ENCODE results near the gene MICOS13. TPM values are rescaled to one million over a fixed set of nuclear protein-coding genes. Genes with fewer than 3 reads are reported as not detected.
"Not testable (repeated sequence)": the region's sequence is repeated elsewhere in the genome, so short reads cannot be mapped to it uniquely, and the experiment has no call there.

The MICOS13 gene
- total and polyA plus RNA-seq, 10 of the 15 experiments (the other 5 are each of a cell fraction or from before 2014, with no cell fraction given) = 9.4 to 211 (median 51.3) TPM

GRCh38 chr19:5703819-5704818 lies 23.8 kb upstream of the MICOS13 start:
- no peaks in the 10 kb centered on the region; the same call in 2 of the 3 replicates for H3K9me3 ChIP-seq (replicated peaks; ENCODE audit: control insufficient read depth, insufficient read depth, low read length)
- H2AFZ ChIP-seq (ENCODE audit: control insufficient read depth, low read depth, low read length) = no peak overlapping the region
- no peak for TF ChIP-seq ETV6 (conservative IDR thresholded peaks at IDR 0.05 in 1 of 2, IDR thresholded peaks at IDR 0.05 in 1 of 2; ENCODE audit: borderline replicate concordance in 1 of 2, low read depth in 1 of 2)
- no peak for TF ChIP-seq TAF1 (IDR thresholded peaks at IDR 0.05; ENCODE audit: borderline replicate concordance, low read depth, low read length)
- no peak overlapping the region for H3K27ac ChIP-seq (ENCODE audit: control insufficient read depth, insufficient read depth)
- no peaks in the 10 kb centered on the region for H3K27me3 ChIP-seq (replicated peaks in 1 of 2; ENCODE audit: control insufficient read depth in 2 of 2, insufficient read depth in 2 of 2, low read length in 1 of 2)
- ChIA-PET SMC1A (ENCODE audit: uncharacterized antibody, unreplicated experiment) (no interaction called here), CTCF (no interaction called here), RAD21 (ENCODE audit: unreplicated experiment) (no interaction called here), POLR2A (interaction anchor here (0.5 kb wide), 1 partner anchor 11 kb away, joined by 3 read pairs; no protein-coding TSS in a partner anchor)
- FAIRE-seq (no peak), DNase-seq (ENCODE audit: low read depth, low spot score) (no peak), ATAC-seq (no peak)
- intact Hi-C loops (cut with micrococcal nuclease; ENCODE audit: unreplicated experiment) = no loop called here
- no peak overlapping the region for H3K4me3 ChIP-seq
- H3K79me2 ChIP-seq (ENCODE audit: control insufficient read depth, insufficient read depth, low read length) = no peaks in the 10 kb centered on the region
- no peak overlapping the region for H3K9ac ChIP-seq (ENCODE audit: control insufficient read depth, insufficient read depth, low read length)
- in situ Hi-C loops (cut with MboI) = no loop called here
- no TSS peak for BruUV-seq (replicated peaks)
- whole genome bisulfite sequencing (ENCODE audit: insufficient coverage, insufficient replicate concordance, low lambda C conversion rate, missing lambda C conversion rate) = 95% methylated on average over 40 of the region's 40 CpGs
- no peak overlapping the region for H3K4me2 ChIP-seq (ENCODE audit: control insufficient read depth, insufficient read depth)
- H3K36me3 ChIP-seq (ENCODE audit: control insufficient read depth in 2 of 2, insufficient read depth in 2 of 2, low read length in 1 of 2) = peaks cover 29 to 44% of the 10 kb centered on the region in 2 experiments
- H3K4me1 ChIP-seq (ENCODE audit: control insufficient read depth, insufficient read depth, low read length) = no peaks in the 10 kb centered on the region
- no peaks in the 10 kb centered on the region for H4K20me1 ChIP-seq (ENCODE audit: control insufficient read depth, insufficient read depth)

- SMC1A ChIA-PET (ENCODE audit: uncharacterized antibody, unreplicated experiment); RAD21 ChIA-PET (ENCODE audit: unreplicated experiment); POLR2A ChIA-PET; H3K9me3 ChIP-seq (replicated peaks; ENCODE audit: control insufficient read depth, insufficient read depth, low read length); H2AFZ ChIP-seq (ENCODE audit: control insufficient read depth, low read depth, low read length); BruUV-seq (replicated peaks); H3K79me2 ChIP-seq (ENCODE audit: control insufficient read depth, insufficient read depth, low read length); CTCF ChIA-PET; ATAC-seq; DNase-seq (ENCODE audit: low read depth, low spot score); H3K27me3 ChIP-seq (replicated peaks in 1 of 2; ENCODE audit: control insufficient read depth in 2 of 2, insufficient read depth in 2 of 2, low read length in 1 of 2); H3K9ac ChIP-seq (ENCODE audit: control insufficient read depth, insufficient read depth, low read length); H3K4me3 ChIP-seq; H3K27ac ChIP-seq (ENCODE audit: control insufficient read depth, insufficient read depth); H4K20me1 ChIP-seq (ENCODE audit: control insufficient read depth, insufficient read depth); in situ Hi-C loops (cut with MboI); H3K4me2 ChIP-seq (ENCODE audit: control insufficient read depth, insufficient read depth); intact Hi-C loops (cut with micrococcal nuclease; ENCODE audit: unreplicated experiment); FAIRE-seq; H3K4me1 ChIP-seq (ENCODE audit: control insufficient read depth, insufficient read depth, low read length): not testable (repeated sequence)
- peaks cover 27 to 39% of the 10 kb centered on the region in 2 experiments for H3K36me3 ChIP-seq (ENCODE audit: control insufficient read depth in 2 of 2, insufficient read depth in 2 of 2, low read length in 1 of 2)
- WGBS (ENCODE audit: insufficient coverage, insufficient replicate concordance, low lambda C conversion rate, missing lambda C conversion rate) = no CpG with 5 or more reads among the region's 28 CpGs
These were observed 21.7 kb upstream of the MICOS13 start for GRCh38 chr19:5702053-5702410.

All from GM12878 (cell line).